IMR-90 (cell line): ENCODE results near the gene DNMT3A. TPM values are rescaled to one million over a fixed set of nuclear protein-coding genes. Genes with fewer than 3 reads are reported as not detected.

Experiments
- ATAC-seq: fragments of 200-7000 bp; cut with Tn5 transposase; 2 replicates; pipeline ENCODE4 v1.9.1; 2020; ENCODE audit warnings: low read depth, mild to moderate bottlenecking, moderate library complexity
- BruUV-seq: library from RNA; stranded (reverse); fragments of 400-500 nt; replicated peaks from 2 replicates; lab custom pipeline; 2021; lab: Mats Ljungman, UMichigan
- CTCF ChIA-PET: fragments of 300-600 bp; formaldehyde crosslinking; extraction: SDS; loops from one replicate; lab custom pipeline; 2021; ENCODE audit warnings: antibody characterized with exemption; lab: Yijun Ruan, JAX
- POLR2A ChIA-PET: fragments of 300-600 bp; sonication (Branson Sonifier 250); formaldehyde crosslinking; loops from one replicate; lab custom pipeline; 2022; ENCODE audit warnings: antibody characterized with exemption; ENCODE audit not compliant: unreplicated experiment; lab: Charles Lee
- DNase-seq: peaks from one replicate; pipeline ENCODE4 v3.0.0; 2013
- H2AFZ ChIP-seq: replicated peaks from 2 replicates; pipeline ENCODE3; 2013; ENCODE audit warnings: low read length, mild to moderate bottlenecking; ENCODE audit not compliant: poor library complexity
- H2AK5ac ChIP-seq: 2 replicates; pipeline ENCODE4 v1.6.1; 2013; ENCODE audit warnings: low read depth, low read length, inconsistent platforms
- H2AK9ac ChIP-seq: replicated peaks from 2 replicates; pipeline ENCODE3; 2013; ENCODE audit warnings: mild to moderate bottlenecking, low read depth, low read length, moderate library complexity; ENCODE audit not compliant: poor library complexity
- H2BK120ac ChIP-seq: 2 replicates; pipeline ENCODE4 v1.6.1; 2013; ENCODE audit warnings: low read depth, low read length, inconsistent platforms
- H2BK15ac ChIP-seq: 3 replicates; pipeline ENCODE4 v1.6.1; 2013; ENCODE audit warnings: low read depth, low read length, inconsistent platforms
- H2BK20ac ChIP-seq: 2 replicates; pipeline ENCODE4 v1.6.1; 2013; ENCODE audit warnings: low read depth, mild to moderate bottlenecking, inconsistent platforms, low read length, moderate library complexity
- H2BK5ac ChIP-seq: 2 replicates; pipeline ENCODE4 v1.6.1; 2013; ENCODE audit warnings: mild to moderate bottlenecking, low read depth, low read length, inconsistent platforms; ENCODE audit not compliant: poor library complexity, severe bottlenecking
- H3K14ac ChIP-seq: replicated peaks from 2 replicates; pipeline ENCODE4 v1.6.1; 2013; ENCODE audit warnings: low read depth, low read length, inconsistent platforms
- H3K18ac ChIP-seq: 2 replicates; pipeline ENCODE4 v1.6.1; 2013; ENCODE audit warnings: low read depth, low read length, control low read depth
- H3K23ac ChIP-seq: 2 replicates; pipeline ENCODE4 v1.6.1; 2013; ENCODE audit warnings: low read depth, low read length, inconsistent platforms
- H3K27ac ChIP-seq: 2 replicates; pipeline ENCODE4 v1.5.1; 2013; ENCODE audit warnings: mild to moderate bottlenecking, control low read depth, low read length; ENCODE audit not compliant: insufficient read depth
- H3K27me3 ChIP-seq: 2 replicates; pipeline ENCODE4 v1.6.1; 2013; ENCODE audit warnings: low read length; ENCODE audit not compliant: control insufficient read depth, insufficient read depth
- H3K36me3 ChIP-seq: 2 replicates; pipeline ENCODE4 v1.6.1; 2013; ENCODE audit warnings: low read length, mixed read lengths; ENCODE audit not compliant: control insufficient read depth, insufficient read depth
- H3K4ac ChIP-seq: 2 replicates; pipeline ENCODE4 v1.6.1; 2013; ENCODE audit warnings: low read depth, low read length, inconsistent platforms
- H3K4me1 ChIP-seq: 2 replicates; pipeline ENCODE4 v1.6.1; 2013; ENCODE audit warnings: low read length, mixed read lengths; ENCODE audit not compliant: control insufficient read depth, insufficient read depth
- H3K4me2 ChIP-seq: 2 replicates; pipeline ENCODE4 v1.6.1; 2013; ENCODE audit warnings: low read depth, mild to moderate bottlenecking, control low read depth, low read length, moderate library complexity
- H3K4me3 ChIP-seq: 2 replicates; pipeline ENCODE4 v1.5.1; 2013; ENCODE audit warnings: low read depth, mild to moderate bottlenecking, control low read depth, low read length, moderate library complexity; ENCODE audit not compliant: insufficient read depth
- H3K56ac ChIP-seq: 2 replicates; pipeline ENCODE4 v1.6.1; 2013; ENCODE audit warnings: low read length, inconsistent platforms; ENCODE audit not compliant: insufficient read depth; ENCODE audit errors: extremely low read depth
- H3K79me1 ChIP-seq, 2 experiments: 2 replicates each; pipeline ENCODE4 v1.6.1; 2013; ENCODE audit warnings: low read length in 2 of 2, inconsistent platforms in 1 of 2, low read depth in 1 of 2
- H3K9ac ChIP-seq: 2 replicates; pipeline ENCODE4 v1.6.1; 2013; ENCODE audit warnings: low read depth, low read length, control low read depth
- H3K9me1 ChIP-seq: 2 replicates; pipeline ENCODE4 v1.6.1; 2013; ENCODE audit warnings: low read length, inconsistent platforms; ENCODE audit not compliant: insufficient read depth
- H3K9me3 ChIP-seq: 2 replicates; pipeline ENCODE4 v1.6.1; 2013; ENCODE audit warnings: low read length; ENCODE audit not compliant: control insufficient read depth, insufficient read depth
- H4K20me1 ChIP-seq: 2 replicates; pipeline ENCODE4 v1.6.1; 2013; ENCODE audit warnings: low read length, inconsistent platforms; ENCODE audit not compliant: insufficient read depth
- H4K5ac ChIP-seq: 2 replicates; pipeline ENCODE4 v1.6.1; 2013; ENCODE audit warnings: mild to moderate bottlenecking, low read depth, low read length, control low read depth
- H4K8ac ChIP-seq, 2 experiments: 2 replicates each; pipeline ENCODE4 v1.6.1; 2013; ENCODE audit warnings: low read depth in 2 of 2, low read length in 2 of 2, control low read depth in 1 of 2, inconsistent platforms in 1 of 2
- H4K91ac ChIP-seq: 2 replicates; pipeline ENCODE4 v1.6.1; 2013; ENCODE audit warnings: low read depth, low read length, inconsistent platforms; ENCODE audit not compliant: insufficient read depth
- CEBPB ChIP-seq: IDR thresholded peaks from 2 replicates; pipeline ENCODE4 v1.6.1; 2012; ENCODE audit warnings: low read depth, low read length, improper control_type of control experiment
- CHD1 ChIP-seq: IDR thresholded peaks from 2 replicates; pipeline ENCODE4 v1.6.1; 2012; ENCODE audit warnings: low read depth, low read length, improper control_type of control experiment
- FOS ChIP-seq: fragments of 150-350 bp; IDR thresholded peaks from 2 replicates; pipeline ENCODE4 v1.6.1; 2016; ENCODE audit warnings: low read depth, low read length
- MAFK ChIP-seq: IDR thresholded peaks from 2 replicates; pipeline ENCODE4 v1.6.1; 2012; ENCODE audit warnings: low read depth, low read length, improper control_type of control experiment
- MXI1 ChIP-seq: IDR thresholded peaks from 2 replicates; pipeline ENCODE4 v1.6.1; 2012; ENCODE audit warnings: low read depth, mild to moderate bottlenecking, low read length, moderate library complexity, borderline replicate concordance
- POLR2A ChIP-seq: IDR thresholded peaks from 2 replicates; pipeline ENCODE4 v1.6.1; 2012; ENCODE audit warnings: mild to moderate bottlenecking, low read depth, low read length
- RCOR1 ChIP-seq: IDR thresholded peaks from 2 replicates; pipeline ENCODE4 v1.6.1; 2012; ENCODE audit warnings: mild to moderate bottlenecking, low read length, improper control_type of control experiment; ENCODE audit not compliant: insufficient replicate concordance
- RFX5 ChIP-seq: IDR thresholded peaks from 2 replicates; pipeline ENCODE4 v1.8.0; 2012; ENCODE audit warnings: low read depth, mild to moderate bottlenecking, low read length, moderate library complexity
- SMC3 ChIP-seq: fragments of 150-350 bp; IDR thresholded peaks from 2 replicates; pipeline ENCODE4 v1.6.1; 2016; ENCODE audit warnings: low read depth, mild to moderate bottlenecking, antibody characterized with exemption, low read length, moderate library complexity
- WGBS, 2 experiments: methylation state at CpG; one replicate each; pipeline versions ENCODE4 v1.1.5 to v1.1.7; 2013; ENCODE audit warnings: missing lambda C conversion rate in 2 of 2; ENCODE audit not compliant: insufficient read length in 1 of 2; ENCODE audit errors: extremely low coverage in 2 of 2; 5-methylcytosine and 5-hydroxymethylcytosine counted together
- dilution Hi-C: fragments of 300-500 bp; cut with HindIII; formaldehyde crosslinking; loops from one replicate; pipeline ENCODE4 v1.14.3; 2018; ENCODE audit warnings: low sequenced_read_pairs; ENCODE audit not compliant: unreplicated experiment
- in situ Hi-C: fragments of 300-500 bp; cut with MboI; formaldehyde crosslinking; loops from 3 replicates; pipeline ENCODE4 v1.14.3; 2019; ENCODE audit warnings: low sequenced_read_pairs, inconsistent platforms, mixed read lengths
- intact Hi-C: fragments of 100-400 bp; cut with micrococcal nuclease; formaldehyde crosslinking; loops from 2 replicates; pipeline ENCODE4 v1.10.0; 2022
- polyA plus RNA-seq, 3 experiments: library from polyadenylated mRNA; depleted of rRNA; stranded (reverse); fragments of >200 nt; gene quantifications; 2 replicates each; pipeline ENCODE4 v1.2.3, GENCODE V29; 2012; ENCODE audit warnings: low replicate concordance in 1 of 3
- total RNA-seq: library from RNA; depleted of rRNA; stranded (reverse); fragments of >200 nt; gene quantifications from 2 replicates; pipeline ENCODE4 v1.2.3, GENCODE V29; 2012
- TF ChIP-seq, protein P1 (sequence below): fragments of 150-350 bp; IDR thresholded peaks from 2 replicates; pipeline ENCODE4 v1.6.1; 2017; ENCODE audit warnings: mild to moderate bottlenecking, antibody characterized with exemption, low read length, low read depth
- TF ChIP-seq, protein P2 (sequence below): fragments of 150-350 bp; IDR thresholded peaks from 2 replicates; pipeline ENCODE4 v1.6.1; 2016; ENCODE audit warnings: low read depth, mild to moderate bottlenecking, low read length, moderate library complexity, borderline replicate concordance
- TF ChIP-seq, protein P3 (sequence below): conservative IDR thresholded peaks from 2 replicates; pipeline ENCODE4 v1.5.1; 2012; ENCODE audit warnings: mild to moderate bottlenecking, low read depth, low read length, improper control_type of control experiment

DNMT3A gene
- total and polyA plus RNA-seq, 2 of the 4 experiments (the other 2 are of a cell fraction), result 4.4 to 9.7 TPM

DNA sequence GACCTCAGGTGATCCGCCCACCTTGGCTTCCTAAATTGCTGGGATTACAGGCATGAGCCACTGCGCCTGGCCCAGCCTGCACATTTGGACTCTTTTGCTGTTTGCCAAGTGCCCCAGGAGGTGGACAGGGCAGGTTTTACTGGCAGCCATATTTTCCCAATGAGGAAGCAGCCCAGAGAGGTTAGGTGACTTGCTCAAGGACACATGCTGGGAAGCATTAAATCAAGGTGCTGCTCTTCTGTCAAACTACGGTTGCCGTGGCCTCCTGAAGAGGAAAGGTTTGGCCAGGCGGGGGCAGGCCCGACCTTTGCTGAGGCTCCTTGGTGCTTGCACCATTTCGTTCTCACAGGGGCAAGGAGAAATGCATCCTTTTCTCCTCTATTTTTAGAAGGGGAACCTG, 44.0 kb downstream of the DNMT3A start:
- Histone ChIP-seq H3K9me3 (no peaks in the 10 kb centered on the region), H3K4me2 (no peak overlapping the region), H3K23ac (no peak overlapping the region), H3K14ac (no peak overlapping the region), H4K8ac (no peak overlapping the region), H3K79me1 (peaks cover 0 to 5% of the 10 kb centered on the region in 2 experiments; a peak in 1 of 4 replicates), H3K4me1 (peaks cover 16% of the 10 kb centered on the region), H2BK5ac (no peak overlapping the region), H3K27ac (no peak overlapping the region), H4K91ac (no peak overlapping the region), H3K27me3 (no peaks in the 10 kb centered on the region), H3K4ac (no peak overlapping the region), H4K5ac (no peak overlapping the region), H2AK9ac (no peak overlapping the region), H3K36me3 (peaks cover 14% of the 10 kb centered on the region; the same call in 1 of the 2 replicates), H2BK20ac (no peak overlapping the region), H2BK15ac (no peak overlapping the region), H3K18ac (no peak overlapping the region), H3K9ac (no peak overlapping the region), H3K56ac (no peak overlapping the region), H2BK120ac (no peak overlapping the region), H3K4me3 (no peak overlapping the region), H2AFZ (no peak overlapping the region), H4K20me1 (peaks cover 14% of the 10 kb centered on the region), H3K9me1 (peaks cover 8% of the 10 kb centered on the region), H2AK5ac (no peak overlapping the region)
- TF ChIP-seq CHD1 (no peak), POLR2A (no peak), CEBPB (no peak), MXI1 (no peak), RCOR1 (no peak), SMC3 (no peak), RFX5 (no peak), FOS (no peak), MAFK (no peak)
- TF ChIP-seq, protein P1, sequence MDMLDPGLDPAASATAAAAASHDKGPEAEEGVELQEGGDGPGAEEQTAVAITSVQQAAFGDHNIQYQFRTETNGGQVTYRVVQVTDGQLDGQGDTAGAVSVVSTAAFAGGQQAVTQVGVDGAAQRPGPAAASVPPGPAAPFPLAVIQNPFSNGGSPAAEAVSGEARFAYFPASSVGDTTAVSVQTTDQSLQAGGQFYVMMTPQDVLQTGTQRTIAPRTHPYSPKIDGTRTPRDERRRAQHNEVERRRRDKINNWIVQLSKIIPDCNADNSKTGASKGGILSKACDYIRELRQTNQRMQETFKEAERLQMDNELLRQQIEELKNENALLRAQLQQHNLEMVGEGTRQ, result no peak
- TF ChIP-seq, protein P2, sequence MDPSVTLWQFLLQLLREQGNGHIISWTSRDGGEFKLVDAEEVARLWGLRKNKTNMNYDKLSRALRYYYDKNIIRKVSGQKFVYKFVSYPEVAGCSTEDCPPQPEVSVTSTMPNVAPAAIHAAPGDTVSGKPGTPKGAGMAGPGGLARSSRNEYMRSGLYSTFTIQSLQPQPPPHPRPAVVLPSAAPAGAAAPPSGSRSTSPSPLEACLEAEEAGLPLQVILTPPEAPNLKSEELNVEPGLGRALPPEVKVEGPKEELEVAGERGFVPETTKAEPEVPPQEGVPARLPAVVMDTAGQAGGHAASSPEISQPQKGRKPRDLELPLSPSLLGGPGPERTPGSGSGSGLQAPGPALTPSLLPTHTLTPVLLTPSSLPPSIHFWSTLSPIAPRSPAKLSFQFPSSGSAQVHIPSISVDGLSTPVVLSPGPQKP, result no peak
- TF ChIP-seq, protein P3, sequence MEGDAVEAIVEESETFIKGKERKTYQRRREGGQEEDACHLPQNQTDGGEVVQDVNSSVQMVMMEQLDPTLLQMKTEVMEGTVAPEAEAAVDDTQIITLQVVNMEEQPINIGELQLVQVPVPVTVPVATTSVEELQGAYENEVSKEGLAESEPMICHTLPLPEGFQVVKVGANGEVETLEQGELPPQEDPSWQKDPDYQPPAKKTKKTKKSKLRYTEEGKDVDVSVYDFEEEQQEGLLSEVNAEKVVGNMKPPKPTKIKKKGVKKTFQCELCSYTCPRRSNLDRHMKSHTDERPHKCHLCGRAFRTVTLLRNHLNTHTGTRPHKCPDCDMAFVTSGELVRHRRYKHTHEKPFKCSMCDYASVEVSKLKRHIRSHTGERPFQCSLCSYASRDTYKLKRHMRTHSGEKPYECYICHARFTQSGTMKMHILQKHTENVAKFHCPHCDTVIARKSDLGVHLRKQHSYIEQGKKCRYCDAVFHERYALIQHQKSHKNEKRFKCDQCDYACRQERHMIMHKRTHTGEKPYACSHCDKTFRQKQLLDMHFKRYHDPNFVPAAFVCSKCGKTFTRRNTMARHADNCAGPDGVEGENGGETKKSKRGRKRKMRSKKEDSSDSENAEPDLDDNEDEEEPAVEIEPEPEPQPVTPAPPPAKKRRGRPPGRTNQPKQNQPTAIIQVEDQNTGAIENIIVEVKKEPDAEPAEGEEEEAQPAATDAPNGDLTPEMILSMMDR, result no peak
- ChIA-PET POLR2A (no interaction called here), CTCF (no interaction called here)
- no peak for DNase-seq
- no TSS peak for BruUV-seq
- no peak for ATAC-seq
- in situ Hi-C loops (no loop called here), dilution Hi-C loops (no loop called here), intact Hi-C loops (no loop called here)
- 65% methylated on average over 3 of the region's 7 CpGs; no CpG with 5 or more reads in 1 of the 2 experiments for WGBS, 2 experiments
